ENCODE results near the gene E2F7. TPM values are rescaled to one million over a fixed set of nuclear protein-coding genes. Genes with fewer than 3 reads are reported as not detected.

E2F7 gene
- total RNA-seq, 1 donor from 2014 or later = 0.29 TPM

DNA sequence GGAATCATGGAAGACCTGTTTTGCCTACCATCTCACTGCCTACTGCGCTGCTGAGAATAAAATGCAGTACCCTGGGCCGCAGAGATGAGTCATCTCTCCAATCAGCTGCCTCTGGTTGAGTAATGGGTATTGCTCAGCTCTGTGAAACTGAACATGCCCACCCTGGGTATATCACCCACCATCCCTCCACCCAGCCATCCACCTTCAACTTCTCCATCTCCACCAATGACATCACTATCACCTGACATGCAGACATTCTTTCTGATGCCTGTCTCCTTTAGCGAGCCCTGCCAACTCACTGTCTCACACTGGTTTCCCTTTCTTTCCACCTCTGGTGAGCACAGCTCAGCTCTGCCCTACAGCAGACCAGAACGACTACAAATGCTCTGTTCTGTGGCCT lies 33.6 kb downstream of the E2F7 start:
- no peaks in the 10 kb centered on the region for H3K36me3 ChIP-seq
- H3K27ac ChIP-seq = no peak overlapping the region
- intact Hi-C loops (cut with DNase I) = no loop called here
- H3K4me3 ChIP-seq = no peak overlapping the region
- no peaks in the 10 kb centered on the region for H3K27me3 ChIP-seq
- DNase-seq = no peak
- no peaks in the 10 kb centered on the region for H3K9me3 ChIP-seq
- no peaks in the 10 kb centered on the region for H3K4me1 ChIP-seq
- TF ChIP-seq, protein P1, sequence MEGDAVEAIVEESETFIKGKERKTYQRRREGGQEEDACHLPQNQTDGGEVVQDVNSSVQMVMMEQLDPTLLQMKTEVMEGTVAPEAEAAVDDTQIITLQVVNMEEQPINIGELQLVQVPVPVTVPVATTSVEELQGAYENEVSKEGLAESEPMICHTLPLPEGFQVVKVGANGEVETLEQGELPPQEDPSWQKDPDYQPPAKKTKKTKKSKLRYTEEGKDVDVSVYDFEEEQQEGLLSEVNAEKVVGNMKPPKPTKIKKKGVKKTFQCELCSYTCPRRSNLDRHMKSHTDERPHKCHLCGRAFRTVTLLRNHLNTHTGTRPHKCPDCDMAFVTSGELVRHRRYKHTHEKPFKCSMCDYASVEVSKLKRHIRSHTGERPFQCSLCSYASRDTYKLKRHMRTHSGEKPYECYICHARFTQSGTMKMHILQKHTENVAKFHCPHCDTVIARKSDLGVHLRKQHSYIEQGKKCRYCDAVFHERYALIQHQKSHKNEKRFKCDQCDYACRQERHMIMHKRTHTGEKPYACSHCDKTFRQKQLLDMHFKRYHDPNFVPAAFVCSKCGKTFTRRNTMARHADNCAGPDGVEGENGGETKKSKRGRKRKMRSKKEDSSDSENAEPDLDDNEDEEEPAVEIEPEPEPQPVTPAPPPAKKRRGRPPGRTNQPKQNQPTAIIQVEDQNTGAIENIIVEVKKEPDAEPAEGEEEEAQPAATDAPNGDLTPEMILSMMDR (IDR thresholded peaks at IDR 0.05) = no peak
- ATAC-seq = peak; percentile 49

DNA sequence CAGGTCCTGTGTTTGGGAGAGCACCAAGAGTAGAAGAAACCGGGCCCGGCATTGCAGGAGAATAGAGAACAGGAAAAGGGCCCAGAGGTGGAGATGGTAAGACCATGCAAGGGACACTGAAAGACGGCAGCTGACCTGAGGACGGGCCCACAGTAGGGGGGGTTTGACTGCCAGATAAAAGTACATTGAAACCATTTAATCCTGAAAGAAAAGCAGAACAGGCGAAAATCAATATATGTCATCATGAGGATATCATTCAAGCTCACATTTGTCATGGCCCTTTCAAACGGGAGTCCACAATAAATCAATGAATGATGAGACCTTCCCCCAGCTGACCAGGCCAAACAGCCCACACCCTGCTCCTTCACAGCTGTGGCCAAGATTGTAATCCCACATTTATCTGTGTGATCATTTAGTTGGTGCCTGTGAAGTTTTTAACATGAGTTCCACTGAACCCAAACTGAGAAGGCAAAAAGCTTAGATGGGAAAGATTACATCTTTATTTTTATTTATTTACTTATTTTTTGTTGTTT lies 39.5 kb downstream of the E2F7 start:
- DNase-seq = no peak
- Histone ChIP-seq H3K4me3 (no peak overlapping the region), H3K27ac (no peak overlapping the region), H3K4me1 (no peaks in the 10 kb centered on the region), H3K36me3 (no peaks in the 10 kb centered on the region), H3K27me3 (no peaks in the 10 kb centered on the region), H3K9me3 (no peaks in the 10 kb centered on the region)
- intact Hi-C loops (cut with DNase I) = no loop called here
- TF ChIP-seq, protein P1 (IDR thresholded peaks at IDR 0.05) = no peak
- no peak for ATAC-seq

DNA sequence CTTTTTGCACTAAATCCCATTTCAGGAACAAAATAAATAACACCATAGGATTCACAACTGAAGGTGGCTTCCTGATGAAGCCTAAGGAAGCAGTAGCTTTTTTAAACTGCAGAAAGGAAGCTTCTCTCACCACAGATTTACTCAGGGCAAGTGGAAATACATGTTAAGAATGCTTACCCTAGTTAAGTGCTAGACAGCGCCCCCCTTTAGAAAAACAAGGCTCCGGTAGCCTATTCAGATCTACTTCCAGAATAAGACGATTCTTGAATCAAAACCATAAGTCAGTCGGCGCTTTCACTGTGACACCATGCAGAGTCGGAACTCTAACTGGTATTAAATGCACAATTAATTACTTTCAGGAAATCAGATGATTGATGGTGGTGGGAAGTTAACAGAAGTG lies 41.9 kb downstream of the E2F7 start:
- Histone ChIP-seq H3K4me1 (no peaks in the 10 kb centered on the region), H3K36me3 (no peaks in the 10 kb centered on the region), H3K4me3 (no peak overlapping the region), H3K9me3 (no peaks in the 10 kb centered on the region), H3K27me3 (no peaks in the 10 kb centered on the region), H3K27ac (no peak overlapping the region)
- TF ChIP-seq, protein P1 (IDR thresholded peaks at IDR 0.05) = no peak
- ATAC-seq = no peak
- no peak for DNase-seq
- intact Hi-C loops (cut with DNase I) = no loop called here

DNA sequence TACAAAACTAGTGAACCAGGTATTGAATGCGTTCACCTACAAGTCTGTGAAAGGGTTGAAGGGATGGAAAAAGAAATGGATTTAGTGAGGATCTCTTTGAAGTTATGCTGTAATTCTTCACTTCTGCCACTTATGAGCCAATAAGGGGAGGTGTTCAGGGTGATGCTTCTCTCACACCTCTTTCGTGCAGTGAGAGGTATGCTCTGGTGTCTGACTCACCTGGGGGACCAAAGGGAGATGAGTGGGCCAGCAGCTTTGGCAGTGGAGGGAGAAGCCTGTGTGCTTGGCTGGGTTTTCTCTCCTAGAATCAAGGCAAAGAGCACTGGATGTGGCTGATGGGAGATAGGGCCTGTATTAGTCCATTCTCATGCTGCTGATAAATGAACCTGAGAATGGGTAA lies 45.4 kb downstream of the E2F7 start:
- Histone ChIP-seq H3K27ac (no peak overlapping the region), H3K36me3 (no peaks in the 10 kb centered on the region), H3K9me3 (no peaks in the 10 kb centered on the region), H3K4me3 (no peak overlapping the region), H3K4me1 (no peaks in the 10 kb centered on the region), H3K27me3 (no peaks in the 10 kb centered on the region)
- TF ChIP-seq, protein P1 (IDR thresholded peaks at IDR 0.05) = no peak
- ATAC-seq (no peak), DNase-seq (no peak)
- intact Hi-C loops (cut with DNase I) = no loop called here

DNA sequence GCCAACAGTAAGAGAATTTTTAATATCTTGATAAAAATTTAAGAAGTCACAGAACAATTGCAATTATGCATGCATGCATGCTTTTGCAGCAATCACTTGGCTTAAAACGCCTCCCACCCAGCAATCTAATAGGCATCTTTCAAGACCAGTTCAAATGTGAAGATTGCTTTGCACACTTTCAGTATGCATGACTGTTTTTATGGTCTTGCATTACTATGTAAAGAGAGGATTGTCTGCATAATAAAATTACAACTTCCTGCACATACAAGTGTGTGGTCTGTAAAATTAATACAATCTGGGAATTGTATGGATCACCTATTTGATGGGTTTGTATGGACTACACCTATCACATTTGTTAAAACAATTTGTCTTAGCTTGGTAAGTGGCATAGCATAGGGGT lies 48.8 kb downstream of the E2F7 start:
- intact Hi-C loops (cut with DNase I) = no loop called here
- Histone ChIP-seq H3K9me3 (no peaks in the 10 kb centered on the region), H3K4me1 (no peaks in the 10 kb centered on the region), H3K27me3 (no peaks in the 10 kb centered on the region), H3K36me3 (no peaks in the 10 kb centered on the region), H3K27ac (no peak overlapping the region), H3K4me3 (no peak overlapping the region)
- ATAC-seq = no peak
- no peak for DNase-seq
- TF ChIP-seq, protein P1 (IDR thresholded peaks at IDR 0.05) = no peak

DNA sequence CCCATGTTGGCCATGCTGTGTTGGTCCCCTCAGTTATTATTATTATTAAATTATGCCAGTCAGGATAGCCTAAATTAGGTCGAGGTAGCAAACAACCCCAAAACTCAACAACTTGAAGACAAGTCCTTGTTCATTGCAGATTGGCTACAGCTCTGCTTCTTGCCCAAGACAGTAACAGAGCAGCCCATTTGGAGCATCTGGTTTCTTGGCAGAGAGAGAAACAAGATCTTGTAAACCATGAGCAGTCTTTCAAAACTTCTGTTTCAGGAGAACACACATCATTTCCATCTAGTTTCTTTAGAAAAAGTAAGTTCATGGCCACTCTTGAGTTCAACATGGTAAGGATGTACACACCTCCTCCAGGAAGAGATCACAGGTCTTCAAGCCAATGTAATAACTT lies 52.3 kb downstream of the E2F7 start:
- peaks cover 5% of the 10 kb centered on the region for H3K4me1 ChIP-seq
- H3K27me3 ChIP-seq = no peaks in the 10 kb centered on the region
- H3K27ac ChIP-seq = no peak overlapping the region
- H3K4me3 ChIP-seq = no peak overlapping the region
- ATAC-seq = no peak
- no peaks in the 10 kb centered on the region for H3K36me3 ChIP-seq
- no peaks in the 10 kb centered on the region for H3K9me3 ChIP-seq
- DNase-seq = no peak
- intact Hi-C loops (cut with DNase I) = no loop called here
- TF ChIP-seq, protein P1 (IDR thresholded peaks at IDR 0.05) = no peak

All from upper lobe of right lung (tissue), 1 donor.